Activated CD4-positive, CD25-positive, alpha-beta regulatory T cell treated with anti-CD3 and anti-CD28 coated beads, Interleukin-2, amount 50 U/mL, for 16 hours (primary cell): ENCODE measurements around the gene B9D2.
"Not testable (repeated sequence)": the region's sequence is repeated elsewhere in the genome, so short reads cannot be mapped to it uniquely, and the experiment has no call there.

Experiments used
- DNase-seq: peaks from one replicate; pipeline ENCODE4 v3.0.0-alpha.2; 2020; ENCODE audit warnings: low read depth, low spot score

Gene B9D2, protein sequence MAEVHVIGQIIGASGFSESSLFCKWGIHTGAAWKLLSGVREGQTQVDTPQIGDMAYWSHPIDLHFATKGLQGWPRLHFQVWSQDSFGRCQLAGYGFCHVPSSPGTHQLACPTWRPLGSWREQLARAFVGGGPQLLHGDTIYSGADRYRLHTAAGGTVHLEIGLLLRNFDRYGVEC

DNA sequence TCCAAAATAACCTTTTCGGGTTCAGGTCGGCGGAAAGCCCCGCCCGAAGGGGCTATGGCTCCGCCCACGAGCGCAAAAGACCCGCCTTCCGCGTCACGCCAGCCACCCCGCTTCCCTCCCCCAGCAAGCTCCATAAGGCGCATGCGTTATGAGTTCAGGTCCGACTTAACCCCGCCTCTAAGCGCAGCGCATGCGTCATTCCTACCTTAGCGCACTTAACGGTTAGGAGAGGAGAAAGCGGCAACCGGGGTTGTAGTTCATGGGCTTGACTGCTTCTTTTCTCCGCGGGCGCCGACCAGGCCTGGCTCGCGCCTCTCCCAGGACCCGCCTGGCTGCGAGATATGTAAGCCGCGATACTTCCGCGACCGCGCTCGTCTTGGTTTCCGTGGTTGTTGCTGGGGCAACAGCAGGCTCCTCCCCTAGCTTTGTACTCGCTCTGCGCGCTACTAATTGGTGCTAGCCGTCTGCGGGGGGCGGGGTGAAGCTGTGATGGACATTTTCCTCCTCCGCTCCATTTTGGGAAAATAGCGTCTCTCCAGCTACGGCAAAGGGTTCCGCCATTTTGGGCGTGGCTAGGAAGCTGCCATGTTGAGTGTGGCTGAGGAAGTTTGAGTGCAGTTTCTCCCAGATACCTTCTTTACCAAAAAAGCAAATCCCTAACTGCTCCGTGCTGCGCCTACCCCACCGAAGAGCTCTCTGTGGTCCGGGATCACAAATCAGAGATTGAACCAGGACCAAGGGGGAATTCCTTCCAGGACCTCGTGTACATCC is at the start of gene B9D2:
B9D2 (minus strand) TSS at position 397 of the 771 bp plus-strand sequence. CDS start 630 bp downstream, outside the sequence.
- DNase-seq, result peak; percentile 95

DNA sequence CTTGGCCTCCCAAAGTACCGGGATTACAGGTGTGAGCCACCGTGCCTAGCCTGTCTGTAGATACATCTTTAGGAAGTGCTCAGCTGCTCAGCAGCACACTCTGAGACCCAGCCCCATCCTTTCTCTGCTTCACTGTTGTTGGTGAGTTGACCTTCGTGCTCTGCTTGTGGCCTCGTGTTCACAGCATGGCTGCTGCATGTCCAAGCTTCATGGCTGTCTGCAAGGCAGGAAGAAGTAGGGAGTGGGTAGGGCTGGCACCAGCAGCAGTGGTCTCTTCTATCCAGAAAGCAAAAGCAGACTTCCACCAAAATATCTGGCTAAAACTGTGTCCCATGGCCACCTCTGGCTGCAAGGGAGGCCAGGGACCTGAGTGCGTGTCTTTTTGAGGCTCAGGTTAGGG is 49.0 kb upstream of the B9D2 start:
- no peak for DNase-seq

DNA sequence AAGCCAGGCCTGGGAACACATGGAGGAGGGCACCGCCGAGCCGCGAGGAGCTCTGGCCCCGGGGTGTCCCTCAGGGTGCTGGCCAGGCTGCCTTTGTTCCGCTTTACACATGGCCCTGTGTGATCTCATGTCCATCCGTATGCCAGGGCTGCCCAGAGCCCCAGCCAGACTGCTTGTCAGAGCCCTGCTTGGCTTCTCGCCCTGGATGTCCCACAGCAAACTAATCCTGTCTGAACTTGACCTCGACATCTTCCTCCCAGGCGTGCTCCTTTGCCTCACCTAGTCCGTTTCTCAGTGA is 48.0 kb upstream of the B9D2 start:
- DNase-seq, result no peak

DNA sequence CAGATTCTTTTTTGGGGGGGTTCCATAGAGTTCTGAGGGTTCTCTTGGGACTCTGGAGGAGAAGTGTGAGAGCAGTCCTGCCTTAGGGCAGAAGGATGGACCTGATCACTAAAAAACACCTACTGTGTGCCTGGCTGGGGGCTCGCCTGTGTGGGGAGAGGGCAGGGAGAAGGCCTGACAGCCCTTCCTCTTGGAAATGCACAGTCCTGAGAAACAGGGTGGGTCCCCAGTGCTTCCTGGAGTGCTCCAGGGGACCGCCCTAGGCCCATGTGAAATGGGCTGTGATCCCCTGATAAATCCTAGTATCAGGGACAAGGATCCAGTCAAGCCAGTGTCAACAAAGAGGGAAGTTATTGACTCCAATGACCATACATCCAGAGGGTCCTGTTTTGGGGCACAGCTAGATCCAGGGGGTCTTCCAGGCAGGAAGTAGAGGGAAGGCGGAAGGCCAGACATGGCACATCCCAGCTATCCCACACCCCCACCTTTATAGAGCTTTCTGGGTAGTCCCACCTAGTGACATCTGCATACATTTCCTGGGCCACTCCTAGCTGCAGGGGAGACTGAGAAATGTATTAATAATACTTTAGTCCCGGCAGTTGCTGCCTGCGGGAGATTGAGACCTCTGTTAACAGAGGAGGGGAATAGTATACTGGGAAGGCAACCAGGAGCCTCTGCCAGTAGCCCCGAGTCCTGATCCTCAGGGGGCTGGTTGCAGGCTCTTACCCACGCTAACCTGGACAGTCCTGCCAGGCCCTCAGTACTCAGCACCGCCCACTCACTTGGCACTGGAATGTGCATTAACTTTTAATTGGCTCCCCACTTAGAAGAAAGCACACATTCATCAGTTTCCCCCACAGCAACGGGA is 47.4 kb upstream of the B9D2 start:
- no peak for DNase-seq

DNA sequence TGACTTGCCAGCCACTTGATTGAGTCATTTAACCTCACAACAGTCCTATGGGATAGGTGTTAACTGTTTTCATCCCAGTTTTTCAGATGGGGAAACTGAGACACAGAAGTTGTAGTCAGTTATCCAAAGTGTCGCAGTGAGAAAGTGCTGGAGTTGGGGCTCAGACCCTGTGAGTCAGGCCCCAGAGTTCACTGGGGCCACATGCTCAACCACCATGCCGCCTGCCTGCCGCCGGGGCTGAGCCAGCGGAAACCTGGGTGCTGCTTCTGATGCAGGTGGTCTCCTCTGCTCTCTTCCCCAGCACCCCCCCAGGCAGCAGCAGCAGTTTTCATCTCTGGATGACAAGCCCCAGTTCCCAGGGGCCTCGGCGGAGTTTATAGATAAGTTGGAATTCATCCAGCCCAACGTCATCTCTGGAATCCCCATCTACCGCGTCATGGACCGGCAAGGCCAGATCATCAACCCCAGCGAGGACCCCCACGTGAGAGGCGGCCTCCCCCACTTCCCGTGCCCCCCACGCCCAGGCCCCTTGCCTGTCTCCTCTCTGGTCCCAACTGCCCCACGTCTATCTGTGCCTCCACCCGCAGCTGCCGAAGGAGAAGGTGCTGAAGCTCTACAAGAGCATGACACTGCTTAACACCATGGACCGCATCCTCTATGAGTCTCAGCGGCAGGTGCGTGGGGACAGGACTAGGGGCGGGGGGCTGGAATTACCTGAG is 46.5 kb upstream of the B9D2 start:
- DNase-seq, result no peak

DNA sequence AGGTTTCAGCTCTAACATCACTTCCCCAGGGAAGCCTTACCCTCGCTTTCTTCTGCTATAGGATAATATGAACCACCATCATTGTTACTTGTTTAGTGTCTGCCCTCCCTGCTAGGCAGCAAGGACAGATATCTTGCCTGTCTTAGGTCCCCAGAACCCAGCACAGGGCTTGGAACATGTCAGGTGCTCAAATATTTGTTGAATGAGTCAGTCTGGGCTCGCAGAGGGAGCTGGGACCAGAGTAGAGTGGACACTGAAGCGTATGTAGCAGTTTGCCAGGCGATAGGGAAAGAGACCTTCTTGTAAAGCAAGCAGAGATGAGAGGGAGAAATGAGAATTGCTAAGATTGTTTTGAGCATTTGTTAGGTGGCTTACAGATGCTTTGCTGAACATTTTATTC is 45.3 kb upstream of the B9D2 start:
- no peak for DNase-seq

DNA sequence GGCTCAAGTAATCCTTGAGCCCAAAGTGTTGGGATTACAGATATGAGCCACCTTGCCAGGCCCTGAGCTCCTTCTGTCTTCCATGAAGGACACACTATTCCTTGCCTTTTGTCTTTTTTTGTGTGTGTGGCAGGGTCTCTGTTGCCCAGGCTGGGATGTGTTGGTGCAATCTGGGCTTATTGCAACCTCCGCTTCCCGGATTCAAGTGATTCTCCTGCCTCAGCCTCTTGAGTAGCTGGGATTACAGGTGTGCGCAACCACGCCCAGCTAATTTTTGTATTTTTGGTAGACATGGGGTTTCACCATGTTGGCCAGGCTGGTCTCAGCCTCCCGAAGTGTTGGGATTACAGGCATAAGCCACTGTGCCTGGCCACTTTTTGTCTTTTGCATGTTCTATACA is 44.9 kb upstream of the B9D2 start:
- DNase-seq, result not testable (repeated sequence)

DNA sequence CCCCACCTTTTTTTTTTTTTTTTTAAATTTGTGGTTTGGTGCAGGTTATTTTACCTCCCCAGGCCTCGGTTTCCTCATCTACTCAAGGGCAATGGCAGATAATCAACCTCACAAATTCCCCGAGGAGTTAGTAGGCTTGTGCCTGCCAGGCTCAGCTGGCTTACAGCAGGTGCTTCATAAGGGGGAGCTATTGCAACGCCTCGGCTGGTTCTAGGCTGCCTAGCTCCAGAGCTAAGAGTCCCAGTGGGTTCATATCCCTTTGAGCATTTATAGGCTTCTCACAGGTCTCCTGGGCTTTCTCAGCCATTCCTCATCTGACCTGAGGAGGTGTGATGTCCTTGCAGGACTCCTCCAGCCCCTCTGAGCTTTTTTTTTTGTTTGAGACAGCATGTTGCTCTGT is 44.3 kb upstream of the B9D2 start:
- DNase-seq, result no peak

DNA sequence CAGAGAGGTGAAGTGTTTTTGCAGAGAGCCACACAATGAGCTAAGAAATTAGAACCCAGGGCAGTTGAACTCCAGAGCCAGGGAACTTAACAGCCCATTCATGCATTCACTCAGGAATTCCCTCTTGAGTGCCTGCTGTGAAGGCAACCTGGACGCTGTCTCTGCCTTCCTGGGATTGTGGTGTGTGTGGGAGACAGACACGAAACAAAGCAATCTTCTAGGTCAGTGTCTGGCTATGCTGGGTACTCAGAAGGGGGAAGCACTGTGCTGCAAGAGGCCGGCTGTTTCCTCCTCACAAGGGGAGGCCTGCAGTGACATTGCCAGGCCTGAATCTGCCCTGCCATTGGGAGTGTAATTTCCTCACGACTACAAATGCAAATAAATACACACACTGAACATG is 43.3 kb upstream of the B9D2 start:
- no peak for DNase-seq

DNA sequence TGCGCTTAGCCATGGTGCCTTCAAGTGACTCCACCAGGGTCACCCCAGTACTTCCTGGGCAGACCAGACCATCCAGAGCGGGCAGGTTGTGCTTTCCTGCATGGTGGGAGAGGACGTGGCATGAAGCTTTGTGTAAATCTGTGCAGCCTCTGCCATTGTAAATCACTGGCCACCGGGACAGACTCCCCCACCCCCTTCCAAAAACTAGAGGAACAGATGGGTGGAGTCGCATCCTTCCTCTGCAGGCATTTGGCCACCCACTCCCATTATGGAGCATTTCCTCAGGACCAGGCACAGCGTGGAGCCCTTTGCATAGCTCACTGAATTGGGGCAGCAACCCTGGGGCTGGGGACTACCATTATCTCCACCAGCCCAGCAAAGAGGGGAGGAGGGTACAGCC is 41.8 kb upstream of the B9D2 start:
- no peak for DNase-seq

DNA sequence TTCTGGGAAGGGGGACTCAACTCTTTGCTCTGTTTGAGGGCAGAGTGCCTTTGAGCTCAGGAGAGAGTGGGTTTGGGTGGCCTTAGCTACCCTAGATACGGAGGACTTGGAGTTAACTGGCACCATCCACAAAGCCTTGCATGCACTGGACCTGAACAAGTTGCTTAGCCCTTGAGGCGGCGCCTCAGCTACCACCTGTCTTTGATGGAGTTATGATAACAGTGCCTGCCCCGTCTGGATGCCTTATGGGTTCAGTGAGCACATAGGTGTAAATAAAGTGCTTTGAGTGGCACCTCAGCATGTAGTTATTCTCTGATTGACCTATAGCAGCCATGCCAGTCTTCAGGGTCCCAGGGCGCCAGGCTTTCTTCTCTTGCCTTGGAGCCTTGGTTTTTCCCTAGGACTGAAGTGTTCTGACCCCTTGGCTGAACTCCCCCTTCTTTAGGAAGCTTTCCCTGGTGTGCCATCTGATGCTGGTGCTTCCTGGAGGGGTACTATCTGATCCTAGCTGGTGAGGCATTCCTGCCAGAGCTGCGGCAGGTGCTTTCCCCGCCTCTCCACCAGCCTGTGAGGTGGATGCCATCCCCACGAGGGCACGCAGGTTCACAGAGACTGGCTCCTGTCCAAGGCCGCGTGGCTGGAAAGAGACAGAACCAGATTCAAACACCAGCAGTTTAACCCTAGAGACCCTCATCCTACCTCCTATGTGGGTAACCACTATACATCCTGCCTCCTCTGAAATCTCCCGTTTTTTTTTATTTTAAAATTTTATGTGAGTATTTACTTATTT is 39.4 kb upstream of the B9D2 start:
- DNase-seq, result no peak

DNA sequence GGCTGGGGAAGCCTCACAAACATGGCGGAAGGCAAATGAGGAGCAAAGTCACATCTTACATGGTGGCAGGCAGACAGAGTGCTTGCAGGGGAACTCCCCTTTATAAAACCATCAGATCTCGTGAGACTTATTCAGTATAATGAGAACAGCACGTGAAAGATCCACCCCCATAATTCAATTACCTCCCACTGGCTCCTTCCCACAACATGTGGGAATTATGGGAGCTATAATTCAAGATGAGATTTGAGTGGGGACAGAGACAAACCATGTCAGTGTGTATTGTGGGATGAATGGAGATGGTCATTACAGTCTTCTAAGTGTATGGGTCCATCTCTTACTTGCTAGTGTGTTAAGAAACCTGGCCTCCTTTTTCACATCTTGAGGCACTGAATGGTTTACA is 38.1 kb upstream of the B9D2 start:
- DNase-seq, result no peak

DNA sequence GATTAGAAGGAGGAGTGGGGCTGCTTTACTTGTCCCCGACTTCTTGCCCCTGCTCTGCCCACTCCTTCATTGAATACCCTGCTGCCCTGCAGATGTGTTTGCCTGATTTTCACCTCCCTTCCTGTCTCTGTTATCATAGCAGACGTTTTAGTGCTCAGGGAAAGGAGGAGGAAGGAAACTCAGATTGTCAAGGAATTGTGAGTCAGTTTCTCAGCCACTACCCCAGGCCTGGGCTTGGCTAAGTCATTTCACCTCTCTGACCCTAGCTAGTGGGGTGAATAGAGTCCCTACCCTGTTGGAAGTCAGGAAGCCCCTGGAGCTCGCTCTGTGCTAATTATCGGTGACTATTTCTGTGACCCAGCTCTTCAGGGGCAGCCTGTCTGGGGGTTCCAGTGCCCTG is 37.5 kb upstream of the B9D2 start:
- DNase-seq, result no peak

DNA sequence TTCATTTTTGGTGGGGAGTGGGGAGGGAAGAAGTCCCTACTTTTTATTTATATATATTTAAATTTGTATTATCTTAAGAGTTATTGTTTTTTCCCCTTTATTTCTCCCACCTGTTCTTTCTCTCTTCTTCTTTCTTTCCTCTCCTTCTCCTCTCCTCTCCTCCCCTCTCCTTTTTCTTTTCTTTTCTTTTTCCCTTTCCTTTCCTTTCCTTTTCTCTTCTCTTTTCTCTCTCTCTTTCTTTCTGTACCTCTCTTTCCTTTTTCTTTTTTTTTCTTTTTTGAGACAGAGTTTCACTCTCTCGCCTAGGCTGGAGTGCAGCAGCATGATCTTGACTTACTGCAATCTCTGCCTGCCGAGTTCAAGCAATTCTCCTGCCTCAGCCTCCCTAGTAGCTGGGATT is 35.6 kb upstream of the B9D2 start:
- DNase-seq, result no peak

DNA sequence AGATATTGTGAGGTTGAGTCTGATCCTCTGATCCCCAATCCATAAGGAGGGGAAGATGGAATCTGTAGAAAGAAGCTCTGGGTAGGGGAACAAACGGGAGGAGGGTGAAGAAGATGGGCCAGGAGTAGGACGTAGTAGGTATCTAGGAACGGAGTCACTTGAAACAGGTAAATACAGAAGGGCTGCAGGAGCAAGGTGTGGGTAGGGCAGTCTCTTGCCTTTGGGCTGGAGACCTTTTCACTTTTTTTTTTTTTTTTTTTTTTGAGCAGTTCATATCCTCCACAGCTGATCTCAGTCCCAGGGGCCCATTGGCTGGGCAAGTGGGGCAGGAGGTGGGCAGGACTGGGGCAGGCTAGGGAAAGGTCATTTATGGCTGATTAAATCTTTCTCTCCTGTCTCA is 35.1 kb upstream of the B9D2 start:
- DNase-seq, result no peak

DNA sequence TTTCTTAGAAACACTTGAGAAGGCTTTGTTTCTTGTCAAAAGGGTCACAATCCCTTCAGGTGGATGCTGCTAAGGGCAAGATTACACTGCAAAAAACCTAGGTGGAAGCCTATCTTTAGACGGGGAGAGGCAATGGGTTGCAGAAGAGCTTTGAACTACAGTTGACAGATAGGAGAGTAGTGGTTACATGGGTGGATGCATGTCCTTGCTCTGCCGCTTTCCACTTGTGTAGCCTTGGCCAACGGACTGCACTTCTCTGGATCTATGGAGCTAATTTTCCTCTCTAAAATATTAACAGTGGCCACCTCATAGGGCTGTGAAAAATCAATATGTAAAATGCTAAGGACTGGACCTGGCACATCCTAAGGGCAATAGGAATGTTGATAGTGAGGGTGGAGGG is 34.6 kb upstream of the B9D2 start:
- no peak for DNase-seq

DNA sequence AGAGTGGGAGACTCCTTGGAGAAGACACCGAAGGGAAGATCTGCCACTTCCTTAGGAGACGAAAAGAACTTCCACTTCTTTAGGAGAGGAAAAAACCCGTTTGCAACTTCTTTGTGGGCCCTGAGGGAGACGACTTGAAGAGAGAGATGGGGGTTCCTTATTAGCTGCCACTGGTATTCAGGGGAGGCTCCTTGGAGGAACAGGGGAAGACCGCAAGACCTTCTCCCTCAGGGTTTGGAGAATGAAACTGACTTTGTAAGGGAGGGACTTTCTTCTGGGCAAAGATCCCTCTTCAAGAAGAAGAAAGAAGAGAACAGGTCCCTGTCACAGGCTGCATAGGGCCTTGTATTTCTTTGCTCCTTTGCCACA is 34.1 kb upstream of the B9D2 start:
- no peak for DNase-seq

DNA sequence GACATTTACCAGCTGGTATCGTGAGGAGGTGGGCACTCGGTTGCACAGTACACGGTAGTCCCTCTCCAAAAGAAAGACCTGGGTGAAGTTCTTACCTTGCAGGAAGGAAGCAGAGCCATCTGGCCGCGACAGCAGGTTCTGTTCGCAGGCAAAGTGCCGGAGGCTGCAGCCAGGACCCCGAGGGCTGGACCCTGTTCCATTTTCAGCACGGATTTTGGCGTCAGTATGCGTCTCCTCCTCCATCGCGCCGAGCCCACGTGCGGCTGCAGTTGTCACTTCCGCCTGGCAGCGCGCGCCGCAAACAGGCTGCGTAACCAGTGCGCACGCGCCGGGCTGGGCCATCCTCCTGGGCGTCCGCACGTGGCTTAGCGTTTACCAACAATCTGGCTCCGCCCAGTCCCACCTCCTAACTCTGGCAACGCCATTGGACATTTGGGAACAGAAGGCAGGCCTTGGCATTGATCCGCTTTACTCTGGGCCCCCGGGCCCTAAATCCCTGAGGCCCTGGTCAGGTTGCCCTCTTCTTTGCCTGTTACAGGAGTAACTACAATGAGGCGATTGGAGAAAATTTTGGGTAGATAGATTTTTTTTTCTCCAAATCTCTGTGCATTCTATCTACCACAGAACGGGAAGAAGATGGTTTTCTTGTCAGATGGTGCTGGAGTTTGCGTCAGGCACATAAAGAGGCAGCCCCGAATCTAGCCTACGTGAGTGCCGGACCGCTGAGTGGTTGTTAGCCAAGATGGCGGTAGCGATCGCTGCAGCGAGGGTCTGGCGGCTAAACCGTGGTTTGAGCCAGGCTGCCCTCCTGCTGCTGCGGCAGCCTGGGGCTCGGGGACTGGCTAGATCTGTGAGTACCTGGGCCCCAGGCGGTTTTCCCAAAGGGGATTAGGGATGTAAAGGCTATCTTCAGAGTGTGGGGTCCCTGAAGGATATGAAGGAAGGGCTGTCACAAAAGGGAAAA is 33.4 kb upstream of the B9D2 start, which contains the start of the genes BCKDHA and EXOSC5:
BCKDHA (plus strand) TSS at position 733 of the 964 bp plus-strand sequence; CDS start at position 743, 10 bp downstream.
EXOSC5 (minus strand) TSS at position 274 of the 964 bp plus-strand sequence; CDS start at position 243, 31 bp downstream.
- peak; percentile 99 for DNase-seq

DNA sequence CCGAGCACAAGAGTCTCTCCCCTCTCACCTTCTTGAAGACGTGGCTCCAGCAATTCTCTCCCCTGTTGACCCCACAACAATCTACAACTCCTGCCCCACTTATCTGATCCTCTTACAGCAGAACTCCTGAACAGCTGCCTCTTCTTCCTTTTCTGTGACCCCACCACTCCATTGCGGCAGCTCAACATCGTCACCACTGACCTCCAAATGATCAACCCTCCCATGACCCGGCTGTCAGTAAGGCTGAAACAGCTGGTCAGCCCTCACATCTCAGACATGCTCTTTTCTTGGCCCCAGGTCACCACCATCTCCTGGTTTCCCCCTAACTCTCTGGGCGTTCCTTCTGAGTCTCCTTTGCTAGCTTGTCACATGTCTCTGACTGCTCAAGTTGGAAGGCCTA is 31.4 kb upstream of the B9D2 start:
- DNase-seq, result no peak

DNA sequence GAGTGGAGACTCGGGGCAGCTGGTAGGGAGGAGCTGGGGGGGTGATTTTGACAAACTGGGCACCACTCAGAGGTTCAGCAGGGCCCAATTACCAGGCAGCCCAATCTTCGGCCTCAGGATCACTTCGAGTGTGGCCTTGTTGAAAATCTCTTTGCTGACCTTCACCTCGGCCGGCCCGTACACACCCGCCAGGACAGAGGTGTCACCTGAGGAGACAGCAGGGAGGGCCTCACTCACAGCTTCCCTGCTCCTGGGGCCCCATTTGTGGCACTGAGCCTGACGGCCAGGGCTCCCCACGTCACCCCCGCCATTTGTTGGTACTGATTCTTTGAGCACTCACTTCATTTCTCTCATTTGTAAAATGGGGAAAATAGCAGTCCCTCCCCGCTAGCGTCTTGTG is 28.8 kb upstream of the B9D2 start:
- DNase-seq, result no peak
